ENCODE measurements around the gene HDHD5.

The HDHD5 gene

DNA sequence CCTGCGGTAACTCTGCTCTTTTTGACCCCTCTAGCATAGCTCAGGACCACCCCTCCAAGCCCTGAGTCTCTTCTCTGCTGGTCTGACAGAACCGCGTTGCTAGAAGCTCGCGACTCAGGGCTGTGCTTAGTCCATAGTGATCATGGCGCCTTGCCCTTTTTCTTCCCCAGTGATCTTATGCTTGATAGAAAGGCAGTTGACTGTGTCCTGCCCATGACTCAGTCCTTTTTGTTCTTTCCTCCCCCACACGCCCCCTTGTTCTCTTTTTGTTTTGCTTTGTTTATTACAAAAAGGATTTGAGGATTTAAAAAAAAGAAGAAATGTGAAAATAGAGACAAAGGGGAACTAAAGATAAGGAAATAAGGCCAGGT, 56.8 kb downstream of the HDHD5 start:
- TF ChIP-seq, protein P1, sequence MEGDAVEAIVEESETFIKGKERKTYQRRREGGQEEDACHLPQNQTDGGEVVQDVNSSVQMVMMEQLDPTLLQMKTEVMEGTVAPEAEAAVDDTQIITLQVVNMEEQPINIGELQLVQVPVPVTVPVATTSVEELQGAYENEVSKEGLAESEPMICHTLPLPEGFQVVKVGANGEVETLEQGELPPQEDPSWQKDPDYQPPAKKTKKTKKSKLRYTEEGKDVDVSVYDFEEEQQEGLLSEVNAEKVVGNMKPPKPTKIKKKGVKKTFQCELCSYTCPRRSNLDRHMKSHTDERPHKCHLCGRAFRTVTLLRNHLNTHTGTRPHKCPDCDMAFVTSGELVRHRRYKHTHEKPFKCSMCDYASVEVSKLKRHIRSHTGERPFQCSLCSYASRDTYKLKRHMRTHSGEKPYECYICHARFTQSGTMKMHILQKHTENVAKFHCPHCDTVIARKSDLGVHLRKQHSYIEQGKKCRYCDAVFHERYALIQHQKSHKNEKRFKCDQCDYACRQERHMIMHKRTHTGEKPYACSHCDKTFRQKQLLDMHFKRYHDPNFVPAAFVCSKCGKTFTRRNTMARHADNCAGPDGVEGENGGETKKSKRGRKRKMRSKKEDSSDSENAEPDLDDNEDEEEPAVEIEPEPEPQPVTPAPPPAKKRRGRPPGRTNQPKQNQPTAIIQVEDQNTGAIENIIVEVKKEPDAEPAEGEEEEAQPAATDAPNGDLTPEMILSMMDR (IDR thresholded peaks at IDR 0.05; ENCODE audit: low read depth, low read length) = no peak
- no peaks in the 10 kb centered on the region for H3K36me3 ChIP-seq
- H3K9me3 ChIP-seq = no peaks in the 10 kb centered on the region
- DNase-seq = no peak
- no peaks in the 10 kb centered on the region for H3K27me3 ChIP-seq
- no peak overlapping the region for H3K4me3 ChIP-seq (ENCODE audit: low read depth, low read length)
- H3K4me1 ChIP-seq = no peaks in the 10 kb centered on the region

DNA sequence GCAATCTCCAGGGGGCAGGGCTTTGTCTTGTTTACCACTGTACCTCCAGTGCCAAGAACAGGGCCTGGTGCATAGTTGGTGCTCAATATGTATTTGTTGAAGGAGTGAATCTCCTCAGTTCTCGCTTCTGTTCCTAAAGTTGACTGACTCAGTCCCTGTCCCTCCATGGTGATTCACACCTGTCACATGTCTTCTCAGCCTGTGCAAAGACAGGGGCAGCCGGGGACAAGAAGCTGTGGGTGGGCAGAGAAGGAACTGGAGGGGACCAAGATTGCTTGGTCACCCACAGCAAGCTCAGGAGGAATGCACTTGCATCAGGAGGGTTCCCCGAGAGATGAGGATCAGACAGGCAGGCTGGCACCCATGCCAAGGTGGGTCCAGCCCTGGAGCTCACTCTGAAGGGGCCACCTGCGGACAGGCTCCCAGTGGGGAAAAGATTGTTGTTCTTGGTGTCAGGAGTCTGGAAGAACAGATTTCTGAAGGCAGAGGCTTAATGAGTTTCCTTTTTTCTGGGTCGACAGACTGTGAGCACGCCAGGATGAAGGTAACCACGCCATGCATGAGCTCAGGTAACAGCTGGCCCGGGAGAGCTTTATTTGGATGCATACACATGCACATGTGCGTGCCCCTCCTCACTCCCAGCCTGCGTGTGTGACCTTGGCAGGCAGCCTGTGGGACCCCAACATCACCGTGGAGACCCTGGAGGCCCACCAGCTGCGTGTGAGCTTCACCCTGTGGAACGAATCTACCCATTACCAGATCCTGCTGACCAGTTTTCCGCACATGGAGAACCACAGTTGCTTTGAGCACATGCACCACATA, 57.4 kb downstream of the HDHD5 start:
- no peak overlapping the region for H3K4me3 ChIP-seq (ENCODE audit: low read depth, low read length)
- no peaks in the 10 kb centered on the region for H3K36me3 ChIP-seq
- TF ChIP-seq, protein P1 (IDR thresholded peaks at IDR 0.05; ENCODE audit: low read depth, low read length) = no peak
- no peaks in the 10 kb centered on the region for H3K27me3 ChIP-seq
- H3K4me1 ChIP-seq = no peaks in the 10 kb centered on the region
- no peaks in the 10 kb centered on the region for H3K9me3 ChIP-seq
- no peak for DNase-seq

DNA sequence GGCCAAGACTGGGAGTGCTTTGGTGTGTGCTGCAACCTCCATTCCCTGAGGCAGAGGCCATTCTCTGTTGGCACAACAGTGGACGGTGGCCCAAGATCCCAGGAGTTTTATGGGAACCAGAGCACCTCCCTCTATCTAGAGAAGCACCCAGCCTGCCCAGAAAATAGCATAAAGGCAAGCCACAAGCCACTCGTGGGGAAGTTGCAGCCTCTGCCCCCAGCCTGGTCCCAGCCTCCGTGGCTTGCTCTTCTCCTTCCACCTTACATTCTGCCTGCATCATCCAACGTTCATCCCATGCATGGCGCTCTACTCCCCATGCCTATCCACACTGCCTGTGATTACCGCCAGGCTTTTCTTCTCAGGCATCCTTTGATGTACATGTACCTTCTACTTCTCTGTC, 58.5 kb downstream of the HDHD5 start:
- no peak for DNase-seq
- H3K4me1 ChIP-seq = no peaks in the 10 kb centered on the region
- TF ChIP-seq, protein P1 (IDR thresholded peaks at IDR 0.05; ENCODE audit: low read depth, low read length) = no peak
- H3K4me3 ChIP-seq (ENCODE audit: low read depth, low read length) = no peak overlapping the region
- no peaks in the 10 kb centered on the region for H3K9me3 ChIP-seq
- H3K36me3 ChIP-seq = no peaks in the 10 kb centered on the region
- H3K27me3 ChIP-seq = no peaks in the 10 kb centered on the region

DNA sequence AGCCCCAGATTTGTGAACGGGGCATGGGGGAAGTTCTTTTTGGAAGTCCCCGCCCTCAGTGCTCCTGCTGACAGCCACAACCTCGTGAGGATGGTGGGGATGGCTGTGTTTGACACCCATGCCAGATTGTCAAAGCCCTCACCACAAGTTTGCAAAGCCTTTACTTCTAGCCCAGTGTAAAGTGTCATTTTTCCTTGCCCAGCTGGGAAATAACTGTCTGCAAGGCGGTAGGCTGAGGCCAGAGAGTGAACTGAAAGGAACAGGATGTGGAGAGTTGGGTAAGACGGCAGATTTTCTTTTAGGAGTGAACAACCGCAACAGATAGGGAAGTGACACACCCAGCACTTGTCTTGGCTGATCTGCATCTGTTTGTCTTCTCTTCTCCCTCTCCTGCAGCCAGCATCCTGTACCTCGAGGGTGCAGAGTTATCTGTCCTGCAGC, 60.7 kb downstream of the HDHD5 start:
- H3K4me3 ChIP-seq (ENCODE audit: low read depth, low read length) = no peak overlapping the region
- H3K36me3 ChIP-seq = no peaks in the 10 kb centered on the region
- H3K9me3 ChIP-seq = no peaks in the 10 kb centered on the region; the same call in 1 of the 2 replicates
- H3K27me3 ChIP-seq = no peaks in the 10 kb centered on the region
- TF ChIP-seq, protein P1 (IDR thresholded peaks at IDR 0.05; ENCODE audit: low read depth, low read length) = no peak
- no peaks in the 10 kb centered on the region for H3K4me1 ChIP-seq
- no peak for DNase-seq

DNA sequence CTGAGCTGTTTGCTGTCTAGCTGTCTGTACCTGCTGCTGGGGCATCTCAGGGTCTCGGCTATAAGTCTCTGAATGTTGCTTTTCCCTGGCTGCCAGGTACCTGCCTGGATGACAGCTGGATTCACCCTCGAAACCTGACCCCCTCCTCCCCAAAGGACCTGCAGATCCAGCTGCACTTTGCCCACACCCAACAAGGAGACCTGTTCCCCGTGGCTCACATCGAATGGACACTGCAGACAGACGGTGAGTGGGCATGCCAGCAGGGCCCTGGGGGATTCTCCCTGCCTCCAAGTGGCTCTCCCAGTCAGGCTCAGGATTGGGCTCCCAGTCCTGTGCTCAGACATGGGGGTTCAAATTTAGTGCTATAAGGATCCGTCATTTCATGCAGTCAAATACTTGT, 61.4 kb downstream of the HDHD5 start:
- H3K4me3 ChIP-seq (ENCODE audit: low read depth, low read length) = no peak overlapping the region
- TF ChIP-seq, protein P1 (IDR thresholded peaks at IDR 0.05; ENCODE audit: low read depth, low read length) = no peak
- no peaks in the 10 kb centered on the region; the same call in 1 of the 2 replicates for H3K9me3 ChIP-seq
- no peaks in the 10 kb centered on the region for H3K27me3 ChIP-seq
- H3K36me3 ChIP-seq = no peaks in the 10 kb centered on the region
- no peaks in the 10 kb centered on the region for H3K4me1 ChIP-seq
- no peak for DNase-seq

DNA sequence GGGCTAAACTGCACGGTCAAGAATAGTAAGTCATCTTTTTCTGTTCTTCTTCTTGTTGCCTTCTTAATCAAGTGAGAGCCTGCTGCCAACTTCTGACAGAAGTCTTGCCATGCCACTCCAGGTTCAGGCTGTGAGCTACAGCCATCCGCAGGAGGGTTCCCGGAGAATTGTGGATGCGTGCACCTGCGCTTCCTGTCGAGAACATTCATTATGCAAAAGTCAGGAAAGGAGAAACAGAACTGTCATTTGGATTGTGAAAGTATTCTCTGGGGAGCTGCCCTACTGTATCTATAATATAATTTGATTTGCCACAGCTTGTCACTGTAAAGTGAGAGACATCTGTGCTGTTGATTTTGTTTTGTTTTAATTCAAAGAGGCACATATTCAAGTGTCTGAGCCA, 62.0 kb downstream of the HDHD5 start:
- TF ChIP-seq, protein P1 (IDR thresholded peaks at IDR 0.05; ENCODE audit: low read depth, low read length) = no peak
- Histone ChIP-seq H3K36me3 (no peaks in the 10 kb centered on the region), H3K4me1 (no peaks in the 10 kb centered on the region), H3K9me3 (no peaks in the 10 kb centered on the region; the same call in 1 of the 2 replicates), H3K27me3 (no peaks in the 10 kb centered on the region), H3K4me3 (ENCODE audit: low read depth, low read length) (no peak overlapping the region)
- DNase-seq = no peak
